Kidney (tissue), 14 donors: Measurements from ENCODE around the gene SMC4. TPM values are rescaled to one million over a fixed set of nuclear protein-coding genes. Genes with fewer than 3 reads are reported as not detected.

Experiments
- DNase-seq, 5 donors: peaks; one replicate each; pipeline ENCODE4 v3.0.0-alpha.2; 2013 to 2020
- FAIRE-seq: peaks from 2 replicates; lab custom pipeline; 2012; peaks lifted over from hg19 to GRCh38; lab: Jason Lieb, UNC
- H3K27ac ChIP-seq, 2 donors: one replicate each; pipeline ENCODE4 v1.7.0; 2013; ENCODE audit warnings: low read depth in 2 of 2, low read length in 2 of 2, inconsistent platforms in 1 of 2
- H3K27me3 ChIP-seq: one replicate; pipeline ENCODE4 v1.7.1; 2013; ENCODE audit warnings: low read length, inconsistent platforms; ENCODE audit not compliant: control insufficient read depth, insufficient read depth
- H3K36me3 ChIP-seq, 3 donors: one replicate each; pipeline versions ENCODE4 v1.7.0 to v1.7.1; 2013; ENCODE audit warnings: low read length in 3 of 3, control low read depth in 1 of 3, inconsistent platforms in 1 of 3; ENCODE audit not compliant: insufficient read depth in 3 of 3, control insufficient read depth in 2 of 3
- H3K4me1 ChIP-seq, 3 donors: one replicate each; pipeline versions ENCODE4 v1.7.0 to v1.7.1; 2013; ENCODE audit warnings: low read length in 3 of 3, inconsistent platforms in 1 of 3, low read depth in 1 of 3; ENCODE audit not compliant: control insufficient read depth in 2 of 3, insufficient read depth in 2 of 3
- H3K4me3 ChIP-seq, 3 donors: one replicate each; pipeline versions ENCODE4 v1.7.0 to v1.8.1; 2013; ENCODE audit warnings: low read length in 3 of 3, control low read depth in 1 of 3, inconsistent platforms in 1 of 3
- H3K9ac ChIP-seq, 3 donors: one replicate each; pipeline versions ENCODE4 v1.7.0 to v1.7.1; 2013; ENCODE audit warnings: low read length in 3 of 3, control low read depth in 1 of 3, inconsistent platforms in 1 of 3
- H3K9me3 ChIP-seq, 3 donors: one replicate each; pipeline versions ENCODE4 v1.7.0 to v1.7.1; 2013; ENCODE audit warnings: low read length in 3 of 3, control low read depth in 1 of 3, inconsistent platforms in 1 of 3; ENCODE audit not compliant: control insufficient read depth in 2 of 3, insufficient read depth in 1 of 3
- intact Hi-C: fragments of 100-400 bp; cut with DNase I; formaldehyde crosslinking; loops from one replicate; pipeline ENCODE4 v1.11.1; 2022
- polyA plus RNA-seq: library from polyadenylated mRNA; stranded (reverse); fragments of 350-450 nt; fragmentation: Illumina TruSeq; extraction: RNeasy Lipid Tissue Mini Kit (QIAGEN cat#74804); gene quantifications from one replicate; pipeline ENCODE4 v1.2.3, GENCODE V29; 2014; ENCODE audit warnings: low read depth, low replicate concordance; ENCODE audit not compliant: insufficient read depth
- total RNA-seq: library from RNA; stranded (reverse); fragmentation: NEBNext Ultra II Directional; extraction: Animal tissue kit (Norgen Biotek cat#: 25700); gene quantifications from one replicate; pipeline ENCODE4 v1.2.1, GENCODE V29; 2021
- TF ChIP-seq, protein P1 (sequence below): IDR thresholded peaks from 3 replicates; pipeline ENCODE4 v1.5.1; 2012; ENCODE audit warnings: mild to moderate bottlenecking, moderate library complexity, borderline replicate concordance; ENCODE audit not compliant: insufficient read depth; ENCODE audit errors: extremely low read depth
- donor health status: control.
- donor health status: control.
- donor health status: control.
- donor health status: control.
- donor health status: control.
- donor health status: DM: yes; HTN: yes; CAD: no.
- donor health status: Normal renal cell carcinoma (clear cell type).

SMC4 gene
- total and polyA plus RNA-seq, 2 donors from 2014 or later = 7.4 to 24.5 TPM

DNA sequence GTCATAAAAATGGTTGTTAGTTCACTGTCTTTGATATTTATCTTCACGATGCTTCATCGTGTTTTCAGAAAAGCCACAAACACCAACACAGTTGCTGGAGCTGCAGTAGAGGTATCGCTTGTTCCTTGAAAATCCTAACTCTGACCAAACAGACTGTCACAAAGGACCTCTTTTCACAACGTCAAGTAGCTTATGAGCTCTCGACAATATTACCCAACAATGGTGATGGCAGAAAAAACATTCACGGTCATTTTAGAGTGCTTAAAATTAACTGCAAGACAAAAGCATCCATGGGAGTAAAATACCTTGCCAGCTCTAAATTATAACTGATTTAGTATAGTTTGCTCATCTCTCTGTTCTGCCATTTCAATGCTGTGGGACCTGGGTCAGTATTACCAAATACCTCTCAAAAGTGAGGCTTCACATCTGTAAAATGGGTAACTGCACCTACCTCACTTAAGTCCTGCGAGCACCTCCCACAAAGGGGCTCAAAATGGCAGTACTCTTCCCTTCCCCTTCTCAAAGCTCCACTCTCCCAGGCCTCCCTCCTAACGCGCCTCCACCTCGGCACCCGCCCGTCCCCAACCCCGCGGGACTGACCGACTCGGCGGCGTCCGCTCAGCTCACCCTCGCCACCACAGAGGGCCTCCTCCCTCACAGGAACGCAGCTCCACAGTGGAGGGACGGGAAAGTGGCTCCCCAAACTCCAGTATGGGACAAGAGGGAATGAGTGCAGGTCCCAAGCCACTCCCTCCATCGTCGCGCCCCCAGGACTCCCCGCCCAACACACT, 49.6 kb downstream of the SMC4 start:
- intact Hi-C loops = no loop called here
- TF ChIP-seq, protein P1, sequence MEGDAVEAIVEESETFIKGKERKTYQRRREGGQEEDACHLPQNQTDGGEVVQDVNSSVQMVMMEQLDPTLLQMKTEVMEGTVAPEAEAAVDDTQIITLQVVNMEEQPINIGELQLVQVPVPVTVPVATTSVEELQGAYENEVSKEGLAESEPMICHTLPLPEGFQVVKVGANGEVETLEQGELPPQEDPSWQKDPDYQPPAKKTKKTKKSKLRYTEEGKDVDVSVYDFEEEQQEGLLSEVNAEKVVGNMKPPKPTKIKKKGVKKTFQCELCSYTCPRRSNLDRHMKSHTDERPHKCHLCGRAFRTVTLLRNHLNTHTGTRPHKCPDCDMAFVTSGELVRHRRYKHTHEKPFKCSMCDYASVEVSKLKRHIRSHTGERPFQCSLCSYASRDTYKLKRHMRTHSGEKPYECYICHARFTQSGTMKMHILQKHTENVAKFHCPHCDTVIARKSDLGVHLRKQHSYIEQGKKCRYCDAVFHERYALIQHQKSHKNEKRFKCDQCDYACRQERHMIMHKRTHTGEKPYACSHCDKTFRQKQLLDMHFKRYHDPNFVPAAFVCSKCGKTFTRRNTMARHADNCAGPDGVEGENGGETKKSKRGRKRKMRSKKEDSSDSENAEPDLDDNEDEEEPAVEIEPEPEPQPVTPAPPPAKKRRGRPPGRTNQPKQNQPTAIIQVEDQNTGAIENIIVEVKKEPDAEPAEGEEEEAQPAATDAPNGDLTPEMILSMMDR = no peak
- DNase-seq (peak in 3 of 5 donors; percentile 78 to 83 (median 81)), FAIRE-seq (no peak)
- Histone ChIP-seq H3K36me3 (no peaks in the 10 kb centered on the region), H3K27ac (peak overlapping the region in 1 of 2 donors; percentile 55), H3K4me3 (peak overlapping the region; percentile 62 to 96 (median 80)), H3K9me3 (no peaks in the 10 kb centered on the region), H3K27me3 (no peaks in the 10 kb centered on the region), H3K9ac (peak overlapping the region in 2 of 3 donors; percentile 51 to 92), H3K4me1 (peaks cover 0 to 3% (median 3%) of the 10 kb centered on the region in 3 donors)

DNA sequence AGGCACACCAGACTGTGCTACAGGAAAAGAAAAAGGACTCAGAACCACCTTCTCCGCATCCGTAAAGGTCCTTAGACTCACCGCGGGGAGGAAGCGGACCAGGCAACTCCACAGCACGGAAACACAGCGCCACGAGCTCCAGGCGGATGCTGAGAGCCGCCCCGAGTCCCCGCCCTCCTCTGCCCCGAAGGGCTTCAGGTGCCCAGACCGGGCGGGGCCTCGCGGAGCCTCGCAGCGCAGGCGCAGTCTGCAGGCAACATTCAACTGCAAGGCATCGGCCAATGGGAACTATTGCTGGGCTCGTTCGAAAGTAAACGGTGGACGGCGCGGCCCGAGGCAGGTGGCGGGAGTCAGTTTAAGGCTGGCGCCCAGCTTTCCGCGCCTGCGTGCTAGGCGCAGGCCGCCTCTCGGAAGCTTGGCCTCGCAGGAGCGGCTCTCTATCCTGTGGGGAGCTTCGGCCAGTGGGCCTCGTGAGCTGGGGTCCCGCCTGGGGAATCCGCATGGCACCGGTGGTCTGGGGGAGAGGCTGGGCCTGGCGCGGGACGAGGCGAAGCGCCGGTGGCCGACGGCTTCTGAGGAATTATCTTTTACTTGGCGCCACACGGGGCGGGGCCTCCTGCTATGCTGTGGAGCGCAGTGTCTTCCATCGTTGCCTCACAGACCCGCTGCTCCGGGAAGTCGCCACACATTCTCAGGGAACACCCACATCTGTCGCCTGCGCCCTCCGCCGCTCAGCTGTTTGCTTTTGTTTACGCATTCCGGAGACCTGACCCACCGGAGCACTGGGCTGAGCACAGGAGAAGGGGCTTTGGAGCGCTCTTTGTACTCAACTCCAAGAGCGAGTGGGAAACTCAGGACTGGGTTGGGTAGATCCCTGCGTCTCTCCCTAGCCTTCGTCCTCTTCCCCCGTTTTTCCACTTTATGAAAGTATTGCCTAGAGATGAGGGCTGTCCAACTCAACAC, 50.5 kb downstream of the SMC4 start, which contains the start of gene TRIM59:
TRIM59 (minus strand) TSS at position 151 of the 963 bp plus-strand sequence. CDS start 10,603 bp downstream, outside the sequence.
- Histone ChIP-seq H3K4me3 (peak within 1 kb of the TSS; percentile 62 to 96 (median 80)), H3K36me3 (no peaks in the 10 kb centered on the region), H3K27ac (peak within 1 kb of the TSS in 1 of 2 donors; percentile 55), H3K9ac (peak within 1 kb of the TSS in 2 of 3 donors; percentile 51 to 92), H3K9me3 (no peaks in the 10 kb centered on the region), H3K27me3 (no peaks in the 10 kb centered on the region), H3K4me1 (peaks cover 0 to 3% (median 3%) of the 10 kb centered on the region in 3 donors)
- FAIRE-seq (no peak), DNase-seq (peak; percentile 97 to 99 (median 98))
- TF ChIP-seq, protein P1 = no peak
- intact Hi-C loops = no loop called here

DNA sequence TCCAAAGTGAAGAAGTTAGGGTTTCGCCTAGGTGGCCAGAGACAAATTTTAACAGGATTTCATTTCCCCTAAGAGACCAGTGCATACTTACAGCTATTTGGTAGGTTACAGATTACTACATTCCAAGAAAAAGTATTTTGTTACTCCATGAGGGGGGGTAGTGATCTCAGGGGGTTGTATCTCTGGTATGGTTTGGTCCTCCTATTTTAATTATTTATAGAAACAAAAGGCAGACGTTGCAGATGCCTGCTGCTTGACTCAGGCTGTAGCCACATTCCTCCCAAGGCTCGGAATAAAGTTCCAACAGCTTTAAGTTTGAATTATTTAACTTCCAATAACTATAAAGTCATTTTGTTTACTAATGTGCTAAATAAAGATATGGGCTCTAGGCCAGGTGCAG, 51.4 kb downstream of the SMC4 start:
- FAIRE-seq = no peak
- H3K27ac ChIP-seq = no peak overlapping the region
- H3K27me3 ChIP-seq = no peaks in the 10 kb centered on the region
- H3K9ac ChIP-seq = no peak overlapping the region
- H3K4me3 ChIP-seq = no peak overlapping the region
- intact Hi-C loops = no loop called here
- TF ChIP-seq, protein P1 = no peak
- H3K9me3 ChIP-seq = no peaks in the 10 kb centered on the region
- DNase-seq = peak in 2 of 5 donors; percentile 16 to 54
- no peaks in the 10 kb centered on the region for H3K36me3 ChIP-seq
- H3K4me1 ChIP-seq = peaks cover 0 to 3% (median 3%) of the 10 kb centered on the region in 3 donors
